Kasumi-1 (cell line): ENCODE data around the gene ELL.

Experiments
- DNase-seq, 2 experiments: peaks; one replicate each; lab custom pipeline; 2025; lab: John Stamatoyannopoulos, UW

ELL gene

DNA sequence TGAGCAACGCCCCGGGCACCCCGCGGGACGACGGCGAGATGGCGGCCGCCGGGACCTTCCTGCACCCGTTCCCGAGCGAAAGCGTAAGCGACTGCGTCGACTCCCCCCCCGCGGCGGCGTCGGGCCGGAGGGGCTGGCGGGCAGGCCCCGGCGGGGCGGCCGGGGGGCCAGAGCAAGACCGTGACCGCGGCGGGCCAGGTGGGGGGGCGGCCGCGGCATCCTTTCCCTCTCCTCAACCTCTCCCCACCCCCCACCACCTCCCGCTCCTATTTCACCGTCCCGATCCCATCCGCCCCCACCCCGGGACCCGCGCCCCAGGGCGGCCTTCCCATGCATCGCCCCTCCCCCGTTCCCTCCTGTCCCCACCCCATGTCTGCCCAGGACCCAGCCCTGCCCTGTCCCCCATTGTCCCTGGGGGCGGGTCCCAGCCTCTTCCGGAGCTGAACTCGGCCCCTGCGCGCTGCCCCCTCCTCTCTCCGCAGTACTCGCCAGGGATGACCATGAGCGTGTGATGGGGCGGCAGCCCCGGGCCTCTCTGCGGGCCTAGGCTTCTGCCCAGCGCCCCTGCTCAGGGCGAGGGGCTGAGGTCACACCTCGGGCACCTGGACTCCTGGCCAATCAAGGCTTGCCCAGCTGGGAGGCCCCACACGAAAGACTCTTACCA lies 88.0 kb downstream of the ELL start:
- DNase-seq = no peak

DNA sequence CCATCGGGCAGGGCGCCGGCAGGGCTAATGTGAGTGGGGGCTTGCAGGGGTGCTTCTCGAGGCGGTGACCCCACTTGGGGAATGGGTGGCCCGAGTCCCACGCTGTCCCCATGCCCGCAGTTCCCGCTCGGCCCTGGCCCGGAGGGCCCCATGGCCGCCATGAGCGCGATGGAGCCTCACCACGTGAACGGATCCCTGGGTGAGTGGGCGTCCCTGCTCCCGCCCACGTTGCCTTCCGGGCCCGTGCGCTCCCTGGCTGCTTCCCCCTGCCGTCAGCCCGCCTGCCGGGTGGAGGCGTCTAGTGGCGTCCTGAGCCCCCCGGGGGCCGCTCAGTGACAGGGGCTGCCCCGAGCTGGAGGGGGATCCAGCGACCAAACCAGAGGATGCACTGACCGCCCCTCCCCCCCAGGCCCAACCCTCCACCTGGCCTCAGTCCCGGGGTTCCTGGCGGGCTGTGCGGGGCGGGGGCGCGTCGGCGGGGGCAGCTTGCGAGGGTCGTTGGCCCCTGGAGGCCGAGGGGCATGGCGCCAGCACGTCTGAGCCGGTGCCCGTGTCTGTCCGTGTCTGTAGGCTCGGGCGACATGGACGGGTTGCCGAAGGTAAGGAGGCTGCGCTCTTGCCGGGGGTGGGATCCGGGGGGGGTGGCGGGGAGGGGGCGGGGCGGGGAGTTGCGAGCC lies 88.7 kb downstream of the ELL start:
- DNase-seq = no peak

DNA sequence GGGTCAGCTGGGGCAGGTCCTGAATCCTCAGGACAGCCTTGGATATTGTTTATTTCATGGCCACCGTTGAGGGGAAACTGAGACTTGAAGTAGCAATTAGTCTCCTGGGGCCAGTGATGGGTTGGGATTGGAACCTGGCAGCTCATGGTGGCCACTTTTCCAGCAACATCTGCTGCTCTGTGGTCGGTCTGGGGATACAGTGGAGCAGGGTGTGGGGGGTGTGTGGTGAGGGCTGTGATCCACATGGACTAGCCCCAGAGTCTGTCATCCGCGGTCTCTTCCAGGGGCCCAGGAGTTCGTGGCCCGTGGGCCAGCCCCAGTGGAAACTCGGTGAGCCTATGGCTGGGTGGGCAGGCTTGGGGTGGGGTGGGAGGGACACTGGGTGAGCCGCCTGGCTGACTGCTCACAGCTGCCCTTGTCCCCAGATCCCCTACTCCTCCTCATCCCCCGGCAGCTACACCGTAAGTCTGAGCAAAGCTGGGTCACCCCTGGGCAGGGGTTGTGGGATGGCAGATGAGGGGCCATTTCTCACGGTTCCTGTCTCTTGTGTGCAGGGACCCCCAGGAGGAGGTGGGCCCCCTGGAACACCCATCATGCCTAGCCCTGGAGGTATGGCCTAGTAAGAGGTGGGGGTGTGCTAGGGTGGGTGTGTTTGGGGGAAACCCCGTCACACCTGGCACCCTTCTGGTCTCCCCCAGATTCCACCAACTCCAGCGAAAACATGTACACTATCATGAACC lies 89.4 kb downstream of the ELL start:
- DNase-seq = no peak

DNA sequence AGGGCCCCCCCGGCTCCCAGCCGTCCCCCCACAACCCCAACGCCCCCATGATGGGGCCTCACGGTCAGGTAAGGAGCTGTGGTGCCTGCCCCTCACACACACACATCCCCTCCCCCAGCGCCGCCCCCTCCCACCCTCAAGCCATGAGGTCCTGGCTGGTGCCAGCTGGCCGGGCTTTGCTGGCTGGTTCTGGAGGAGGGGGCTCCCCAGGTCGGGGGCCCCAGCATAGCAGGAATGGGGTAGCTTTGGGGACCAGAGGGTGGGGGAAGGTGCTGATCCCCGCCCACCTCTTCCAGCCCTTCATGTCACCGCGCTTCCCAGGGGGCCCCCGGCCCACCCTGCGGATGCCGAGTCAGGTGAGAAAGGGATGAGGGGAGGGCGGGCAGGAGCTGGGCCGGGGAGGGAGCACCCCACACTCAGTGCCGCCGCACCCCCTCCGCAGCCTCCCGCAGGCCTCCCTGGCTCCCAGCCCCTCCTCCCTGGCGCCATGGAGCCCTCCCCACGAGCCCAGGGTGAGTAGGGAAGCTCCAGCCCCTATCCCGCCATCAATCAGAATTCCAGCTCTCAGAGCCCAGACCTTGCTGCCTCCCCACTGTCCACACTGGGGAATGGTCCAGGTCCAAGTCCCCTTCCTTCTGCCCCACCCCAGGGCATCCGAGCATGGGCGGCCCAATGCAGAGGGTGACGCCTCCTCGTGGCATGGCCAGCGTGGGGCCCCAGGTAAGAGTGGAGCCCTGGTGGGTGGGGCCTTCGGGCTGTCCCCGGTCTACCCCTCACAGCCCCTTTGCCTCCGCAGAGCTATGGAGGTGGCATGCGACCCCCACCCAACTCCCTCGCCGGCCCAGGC lies 90.3 kb downstream of the ELL start:
- DNase-seq = no peak

DNA sequence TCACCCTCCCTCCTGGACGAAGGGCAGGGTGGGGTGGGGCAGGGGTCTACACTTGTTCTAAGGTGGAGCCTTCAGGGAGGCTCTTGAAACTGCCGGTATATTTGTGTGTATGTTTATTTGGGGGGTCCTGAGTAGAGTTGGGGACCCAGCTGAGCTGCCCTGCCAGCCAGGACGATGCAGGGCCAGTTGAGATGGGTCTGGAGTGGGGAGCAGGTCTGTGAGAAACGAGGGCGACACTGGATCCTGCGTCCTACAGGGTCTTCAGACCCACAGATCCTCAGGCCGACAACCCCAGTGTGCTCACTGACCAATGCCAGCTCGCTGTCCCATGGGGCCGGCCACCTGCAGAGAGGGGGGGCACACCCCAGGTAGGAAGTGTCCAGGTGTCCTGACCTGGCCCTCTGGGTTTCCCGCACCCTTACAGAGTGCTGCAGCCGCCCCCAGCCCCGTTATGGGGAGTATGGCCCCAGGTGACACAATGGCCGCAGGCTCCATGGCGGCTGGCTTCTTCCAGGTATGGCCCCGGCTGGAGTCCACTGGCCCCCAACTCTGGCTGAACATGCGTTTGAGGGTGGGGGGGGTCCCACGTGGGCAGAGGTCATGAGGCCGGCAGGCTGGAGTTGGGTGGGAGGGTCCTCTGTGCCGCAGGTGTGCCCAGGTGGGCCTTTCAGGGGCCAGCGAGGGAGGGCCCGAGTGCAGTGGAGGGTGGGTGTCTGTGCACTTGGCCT lies 91.3 kb downstream of the ELL start:
- DNase-seq = no peak

DNA sequence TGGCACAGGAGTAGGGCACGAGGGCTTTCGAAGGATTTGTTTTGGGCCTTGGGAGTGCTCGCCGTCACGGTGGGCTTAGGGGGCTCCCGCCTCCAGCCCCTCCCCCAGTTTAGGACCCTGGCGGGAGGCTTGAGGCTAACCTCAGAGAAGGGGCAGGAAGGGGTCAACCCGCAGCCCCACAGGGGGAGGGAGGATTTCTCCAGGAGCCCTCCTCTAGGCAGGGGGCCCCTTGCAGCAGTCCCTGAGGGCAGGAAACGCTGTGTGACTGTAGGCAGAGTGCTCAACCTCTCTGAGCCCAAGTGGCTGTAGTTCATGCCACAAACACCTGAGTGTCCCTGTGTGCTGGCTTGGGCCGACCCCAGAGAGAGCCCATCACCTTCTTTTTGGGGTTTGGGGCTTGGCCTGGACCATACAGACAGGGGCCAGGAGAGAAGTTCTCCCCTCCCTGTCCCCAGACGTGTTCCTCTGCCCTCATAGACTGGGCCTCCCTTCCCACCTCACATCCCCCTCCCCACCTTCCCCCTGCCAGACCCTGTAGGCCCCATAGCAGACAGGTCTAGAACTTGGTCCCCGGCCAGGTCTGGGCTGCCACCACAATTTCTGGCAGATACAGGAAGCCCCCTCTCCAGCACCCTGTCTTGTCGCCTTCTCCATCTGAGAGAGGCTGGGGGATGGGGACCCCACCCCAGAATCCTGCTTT lies 92.0 kb downstream of the ELL start:
- no peak for DNase-seq

DNA sequence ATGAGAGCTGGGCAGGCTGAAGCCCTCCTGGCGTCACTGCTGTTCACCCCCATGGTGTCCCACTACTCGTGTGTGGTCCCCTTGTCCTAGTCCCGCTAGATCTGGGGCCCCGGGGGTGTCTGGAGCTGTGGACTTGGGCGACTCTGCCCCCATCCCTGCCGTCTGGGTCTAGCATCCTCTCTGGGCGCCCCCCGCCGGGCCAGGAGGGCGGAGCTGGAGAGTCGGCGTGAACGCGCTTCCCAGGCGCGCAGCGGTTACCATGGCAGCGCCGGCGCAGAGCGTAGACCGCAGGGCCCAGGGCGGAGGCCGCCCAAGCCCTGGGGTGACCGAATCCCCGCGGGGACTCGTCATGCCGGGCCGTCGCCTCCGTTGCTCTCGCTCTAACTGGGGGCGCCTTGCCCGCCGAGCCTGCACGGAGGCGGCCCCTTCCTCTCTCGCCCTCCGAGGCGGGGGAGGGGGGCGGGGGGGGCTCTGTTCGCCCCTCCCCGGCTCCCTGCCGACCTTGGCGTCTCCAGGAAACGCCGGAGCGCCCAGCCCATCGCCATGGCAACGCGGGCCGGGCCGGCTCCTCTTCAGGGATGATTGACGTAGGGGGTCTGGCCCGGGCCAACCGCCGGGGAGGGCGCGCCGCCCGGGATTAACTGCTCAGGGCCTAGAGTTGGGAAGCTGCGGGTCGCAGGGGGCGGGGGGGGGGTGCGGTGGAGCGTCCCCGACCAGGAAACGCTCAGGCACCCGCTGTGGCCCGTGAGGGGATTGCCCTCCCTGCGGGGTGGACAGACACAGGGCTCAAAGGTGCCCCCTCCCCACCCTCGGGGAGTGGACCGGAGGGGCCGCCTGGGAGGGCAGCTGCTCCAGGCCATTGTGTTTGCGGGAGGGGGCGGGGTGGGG lies 92.8 kb downstream of the ELL start:
- no peak for DNase-seq

DNA sequence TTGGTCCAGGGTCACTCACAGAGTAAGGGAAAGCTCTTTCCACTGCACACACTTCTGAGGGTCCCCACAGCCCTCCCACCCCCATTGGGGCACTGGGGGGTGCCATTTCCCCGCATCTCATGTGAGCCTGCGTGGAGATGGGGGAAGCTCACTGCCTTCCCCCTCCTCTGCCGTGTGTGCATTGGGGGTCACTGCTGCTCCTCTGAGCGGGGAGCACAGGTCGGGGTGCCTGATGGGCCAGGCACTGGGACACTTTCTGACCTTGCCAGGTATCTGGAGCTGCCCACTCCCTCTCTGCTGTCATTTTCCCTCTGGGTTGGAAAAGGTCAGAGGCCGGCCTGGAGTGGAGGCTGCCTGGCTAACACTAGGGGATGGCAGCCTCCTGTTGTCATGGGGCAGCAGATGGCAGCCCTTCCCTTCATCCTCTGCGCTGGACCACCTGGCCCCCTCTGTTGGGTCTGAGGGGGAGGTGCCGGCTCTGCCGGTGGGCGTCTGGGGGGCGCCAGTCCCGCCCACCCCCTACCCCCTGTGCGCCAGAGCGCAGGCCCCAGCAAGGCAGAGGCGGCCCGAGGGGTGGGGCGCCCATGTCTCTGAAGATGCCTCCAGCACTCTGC lies 93.6 kb downstream of the ELL start:
- DNase-seq = no peak

DNA sequence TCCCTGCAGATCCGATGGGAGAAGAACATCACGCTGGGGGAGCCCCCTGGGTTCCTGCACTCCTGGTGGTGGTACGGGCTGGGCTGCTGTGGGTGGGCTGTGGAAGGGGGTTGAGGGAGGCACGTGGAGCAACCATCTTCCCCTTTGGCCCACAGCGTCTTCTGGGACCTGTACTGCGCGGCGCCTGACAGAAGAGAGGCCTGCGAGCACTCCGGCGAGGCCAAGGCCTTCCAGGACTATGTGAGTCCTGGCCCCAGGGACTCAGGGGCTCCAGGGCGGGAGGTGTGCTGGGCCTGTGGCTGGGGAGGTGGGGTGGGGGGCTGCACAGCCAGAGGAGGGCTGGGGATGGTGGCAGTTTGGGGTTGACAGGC lies 94.1 kb downstream of the ELL start:
- no peak for DNase-seq

DNA sequence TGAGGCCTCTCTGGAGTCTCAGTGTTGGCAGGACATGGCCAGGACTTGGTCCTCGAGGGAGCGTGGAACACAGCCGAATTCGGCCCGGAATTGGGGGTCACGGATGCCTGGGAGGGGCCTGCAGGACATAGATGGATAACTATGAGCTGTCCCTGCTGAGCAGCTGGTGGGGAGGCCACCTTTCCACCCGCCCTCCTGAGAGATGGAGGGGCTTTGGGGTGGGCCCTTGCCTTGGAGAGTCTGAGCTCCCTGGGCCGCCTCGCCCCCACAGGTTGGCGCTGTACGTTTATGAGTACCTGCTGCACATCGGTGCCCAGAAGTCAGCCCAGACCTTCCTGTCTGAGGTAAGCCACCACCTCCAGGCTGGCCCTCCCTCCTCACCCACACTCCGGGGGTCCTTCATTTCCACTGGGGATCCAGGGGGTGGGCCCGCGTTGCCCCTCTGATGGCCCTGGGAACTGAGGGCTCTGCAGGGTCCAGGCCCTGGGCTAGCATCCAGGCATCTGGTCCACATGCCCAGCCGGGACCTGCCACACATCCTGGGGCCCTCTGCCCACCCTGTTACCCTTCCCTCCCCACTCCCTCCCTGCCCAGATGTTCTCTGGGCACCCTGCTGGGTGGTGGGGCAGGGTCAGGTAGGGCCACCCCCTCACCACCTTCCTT lies 94.7 kb downstream of the ELL start:
- DNase-seq = no peak

DNA sequence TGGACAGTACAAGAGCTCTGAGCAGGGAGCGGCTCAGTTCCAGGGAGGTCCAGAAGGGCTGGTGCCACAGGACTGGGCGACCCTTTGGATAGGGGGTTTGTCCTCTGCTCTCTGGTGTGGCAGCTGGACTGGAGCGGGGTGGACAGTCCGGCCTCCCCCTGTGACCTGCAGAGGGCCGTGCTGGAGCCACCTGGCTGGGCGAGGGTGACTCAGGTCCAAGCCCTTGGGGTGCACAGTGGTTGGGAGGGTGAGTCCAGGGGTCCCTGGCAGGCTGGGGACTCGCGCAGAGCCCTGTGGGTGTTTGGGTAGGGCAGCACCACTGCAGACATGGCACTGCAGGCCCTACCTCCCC lies 95.5 kb downstream of the ELL start:
- DNase-seq = no peak

DNA sequence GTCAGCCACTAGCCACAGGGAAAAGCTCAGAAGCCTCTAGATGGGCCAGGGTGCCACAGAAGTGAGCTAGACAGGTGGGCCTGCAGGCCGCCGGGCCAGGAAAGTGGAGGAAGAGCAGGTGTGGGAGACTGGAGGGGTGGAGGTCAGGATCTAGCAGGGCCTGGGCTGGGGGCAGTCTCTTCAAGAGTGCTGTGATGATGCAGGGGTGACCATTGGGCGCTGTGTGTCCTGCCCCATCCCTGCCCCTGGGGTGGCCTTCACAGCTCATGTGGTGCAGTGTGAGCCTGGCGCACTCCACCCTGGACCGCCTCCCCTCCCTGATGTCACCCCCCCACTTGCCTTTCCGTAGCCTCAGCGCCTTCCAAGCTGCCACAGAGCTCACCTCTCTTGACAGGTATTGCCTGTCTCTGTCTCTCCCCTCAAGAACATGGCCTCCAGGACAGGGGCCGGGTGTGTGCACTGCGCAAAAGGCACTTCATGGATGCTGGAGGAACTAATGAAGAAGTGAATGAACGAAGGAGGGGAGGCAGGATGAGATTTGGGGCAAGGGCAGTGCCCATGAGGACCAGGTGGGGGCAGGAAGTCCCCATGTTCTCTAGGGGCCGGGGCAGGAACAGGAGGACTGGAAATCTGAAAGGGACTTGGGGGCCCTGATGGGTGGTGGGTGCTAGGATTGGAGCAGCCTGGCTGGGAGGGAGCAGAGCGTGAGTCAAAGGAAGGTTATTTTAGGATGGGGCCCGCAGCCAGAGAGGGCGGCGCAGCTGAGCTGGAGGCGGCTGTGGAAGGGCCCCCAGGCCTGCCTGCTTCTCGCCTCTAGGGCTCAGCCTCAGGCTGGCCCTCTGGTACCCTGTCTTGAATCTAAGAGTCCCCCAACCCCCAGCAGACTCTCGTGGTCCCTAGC lies 96.1 kb downstream of the ELL start:
- DNase-seq = peak; percentile 43 to 58

DNA sequence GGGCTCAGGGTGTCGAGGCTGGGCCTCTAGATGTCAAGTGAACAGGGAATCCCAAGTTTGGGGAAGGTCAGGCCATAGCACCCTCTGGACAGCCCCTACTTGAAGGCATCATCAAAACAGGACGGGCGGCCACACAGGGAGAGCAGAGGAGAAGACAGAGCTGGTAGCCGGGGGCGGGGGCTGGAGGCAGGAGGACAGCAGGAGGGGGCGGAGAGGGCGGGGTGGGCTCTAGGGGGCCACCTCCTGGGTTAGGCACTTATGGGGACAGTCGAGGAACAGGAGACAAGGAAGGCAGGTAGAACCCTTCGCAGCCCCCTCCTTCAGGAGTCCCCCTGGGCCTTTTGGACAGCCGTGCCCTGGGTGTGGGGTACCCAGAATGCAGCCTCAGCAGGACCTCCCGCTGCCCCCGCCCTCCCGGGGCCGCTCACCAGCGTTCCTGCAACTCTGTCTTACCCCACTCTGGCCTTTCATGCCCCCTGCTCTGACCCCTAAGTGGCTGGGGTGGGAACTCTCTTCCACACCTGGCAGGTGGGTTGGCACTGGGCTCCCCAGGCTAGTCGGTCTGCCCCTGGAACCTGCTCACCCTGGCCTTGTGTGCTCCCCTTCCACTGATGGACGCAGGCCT lies 96.9 kb downstream of the ELL start:
- no peak for DNase-seq

DNA sequence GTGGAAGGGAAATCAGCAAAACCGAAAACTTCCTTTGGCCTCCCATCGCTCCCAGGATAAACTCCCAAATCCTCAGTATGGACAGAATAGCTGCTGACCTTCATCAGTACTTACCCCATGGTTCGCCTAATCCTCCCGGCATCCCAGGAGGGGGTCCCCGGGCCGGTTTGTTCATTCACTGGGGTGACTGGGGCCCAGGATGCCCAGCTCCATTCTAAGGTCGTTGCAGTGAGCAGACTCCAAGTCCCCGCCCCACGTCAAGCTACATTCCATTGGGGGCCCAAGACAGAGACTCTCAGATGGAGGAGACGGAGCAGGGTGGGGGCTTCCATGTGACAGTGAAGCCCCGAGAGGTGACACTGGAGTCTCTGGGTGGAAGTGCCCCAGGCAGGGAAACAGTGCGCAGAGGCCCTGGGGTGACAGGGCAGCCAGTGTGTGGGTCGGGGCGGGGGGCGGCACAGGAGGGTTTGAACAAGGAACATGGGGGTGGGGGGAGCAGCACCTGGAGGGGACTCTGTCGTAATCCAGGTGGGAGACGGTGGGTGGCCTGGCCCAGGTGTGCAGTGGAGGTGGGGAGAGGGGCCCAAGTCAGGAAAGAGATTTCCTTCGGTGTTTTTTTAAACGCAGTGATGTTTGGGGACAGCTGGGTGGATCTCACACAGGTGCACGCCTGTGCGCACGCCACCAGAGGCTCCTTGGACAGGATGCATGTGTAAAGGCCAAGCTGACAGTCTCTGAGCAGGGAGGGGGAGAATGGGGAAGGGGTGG lies 97.6 kb downstream of the ELL start:
- no peak for DNase-seq

DNA sequence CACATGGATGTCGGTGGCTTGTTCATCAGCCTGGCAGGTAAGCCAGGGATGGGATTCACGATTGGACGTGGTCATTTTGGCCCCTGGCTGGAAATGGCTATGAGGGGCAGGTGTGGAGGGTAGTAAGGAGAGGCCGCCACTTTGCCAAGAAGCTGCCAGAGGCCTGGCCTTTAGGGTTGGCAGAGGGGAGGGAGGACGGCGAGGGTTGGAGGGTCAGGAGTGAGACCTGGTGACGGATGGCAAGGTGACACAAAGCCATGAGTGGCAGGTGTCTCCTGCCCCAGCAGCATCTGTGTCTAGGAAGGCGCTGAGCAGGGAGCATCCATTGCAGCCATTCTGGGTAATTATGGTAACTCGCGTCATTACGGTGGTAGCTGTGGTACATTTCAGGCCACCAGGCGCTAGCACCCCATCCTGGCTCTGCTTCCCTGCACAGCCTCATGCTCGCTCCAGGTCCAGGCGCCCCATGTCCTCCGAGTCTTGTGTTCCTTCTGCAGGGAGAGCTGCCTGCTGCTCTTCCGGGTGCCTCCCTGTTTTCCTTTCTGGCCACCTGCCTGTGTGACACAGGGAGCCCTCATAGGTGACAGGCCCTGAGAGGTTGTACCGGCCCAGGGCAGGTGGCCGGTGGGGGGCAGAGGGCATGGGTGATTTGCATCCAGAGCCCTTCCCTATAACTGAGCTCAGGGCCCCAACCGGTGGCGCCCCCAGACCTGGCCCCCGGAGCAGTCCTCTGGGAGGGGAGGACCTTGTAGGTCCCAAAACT lies 98.4 kb downstream of the ELL start:
- no peak for DNase-seq

DNA sequence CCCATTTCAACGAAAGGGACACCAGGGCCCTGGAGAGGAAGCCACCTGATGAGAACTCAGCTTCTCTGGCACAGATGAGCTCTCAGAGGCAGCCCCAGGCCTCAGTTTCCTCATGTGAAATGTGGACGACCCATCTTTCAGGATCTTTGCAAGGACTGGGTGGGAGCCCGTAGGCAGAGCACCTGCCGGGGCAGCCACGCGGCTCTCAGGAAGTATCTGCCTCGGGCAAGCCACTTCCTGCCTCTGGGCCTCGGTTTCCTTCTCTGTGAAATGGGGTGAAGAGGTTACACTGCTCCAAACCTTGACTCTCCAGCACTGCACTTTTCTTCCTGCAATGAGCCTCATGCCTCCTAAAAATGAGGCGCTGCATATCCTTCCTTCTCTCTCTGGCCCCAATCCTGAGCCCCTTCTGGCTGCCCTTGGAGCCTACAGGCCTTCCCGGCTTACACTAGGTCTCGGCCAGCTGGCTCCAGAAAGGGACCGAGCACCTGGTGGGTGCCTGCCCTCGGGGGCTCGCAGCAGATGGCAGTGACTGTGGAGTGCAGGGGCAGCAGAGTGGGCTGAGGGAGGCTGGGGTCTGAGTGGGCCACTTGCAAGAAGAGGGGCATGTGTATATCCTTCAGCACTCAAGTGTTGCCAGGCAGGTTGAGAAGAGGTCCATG lies 99.2 kb downstream of the ELL start:
- no peak for DNase-seq
